Stimulated activated CD4-positive, alpha-beta T cell treated with anti-CD3 and anti-CD28 coated beads, Interleukin-12 subunit alpha, Interleukin-12 subunit beta, amount 100 ng/mL, for 24 hours (primary cell): Measurements from ENCODE around the gene SCAI.
"Not testable (repeated sequence)": the region's sequence is repeated elsewhere in the genome, so short reads cannot be mapped to it uniquely, and the experiment has no call there.

Experiments
- DNase-seq, 2 experiments: peaks; one replicate each; pipeline ENCODE4 v3.0.0-alpha.2; 2020; ENCODE audit warnings: low read depth in 2 of 2

The SCAI gene

DNA sequence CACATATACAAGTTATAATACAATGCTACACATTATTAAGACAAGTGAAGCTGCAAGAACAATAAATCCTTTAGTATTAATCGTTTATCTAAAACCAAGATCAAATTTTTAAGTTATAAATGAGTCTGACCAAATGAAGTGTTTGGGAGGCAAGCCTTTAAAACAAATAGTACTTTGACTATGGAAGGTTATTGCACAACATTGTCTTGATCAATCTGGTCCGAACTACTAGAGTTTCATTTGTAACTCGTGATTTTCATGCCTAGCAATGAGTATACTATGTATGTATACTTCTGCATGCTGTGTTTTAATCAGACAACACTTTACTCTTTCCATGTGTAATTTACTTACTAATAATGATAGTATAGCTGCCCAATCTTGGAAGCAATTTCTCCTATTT is 115.3 kb downstream of the SCAI start:
- DNase-seq = no peak

DNA sequence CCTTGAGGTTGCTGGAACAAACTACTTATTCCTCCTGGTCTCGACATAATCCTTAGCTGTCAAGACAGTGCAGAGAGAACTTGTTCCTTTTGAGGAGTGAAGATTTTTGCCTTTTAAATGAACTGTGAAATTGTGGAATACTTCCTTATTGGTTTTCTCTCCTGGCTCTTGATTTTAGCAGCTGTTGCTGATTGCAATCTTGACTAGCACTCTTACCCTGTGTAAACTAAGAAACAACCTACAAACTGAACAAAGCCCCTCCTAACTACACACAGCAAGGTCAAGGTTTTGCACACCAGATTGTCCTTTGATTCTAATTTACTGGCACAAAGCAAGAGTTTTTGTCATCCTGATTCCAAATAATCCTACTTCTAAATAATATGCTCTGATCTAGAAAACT is 118.4 kb downstream of the SCAI start:
- no peak for DNase-seq

DNA sequence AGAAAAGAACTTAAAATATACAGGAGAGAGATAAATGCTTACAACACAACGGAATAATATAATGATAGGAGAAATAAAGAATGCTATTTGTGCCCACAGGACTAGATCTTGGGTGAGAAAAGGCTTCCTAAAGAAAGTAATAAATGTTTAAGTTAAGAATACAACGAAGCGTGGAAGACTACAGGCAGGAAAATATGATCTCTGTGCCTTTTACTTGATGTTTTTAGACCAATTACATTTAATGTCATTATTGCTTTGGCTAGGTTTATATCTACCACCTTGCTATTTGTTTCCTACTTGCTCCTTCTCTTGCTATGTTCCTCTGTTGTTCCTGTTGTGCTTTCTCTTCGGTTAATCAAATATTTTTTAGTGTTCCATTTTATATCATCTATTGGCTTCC is 122.3 kb downstream of the SCAI start:
- no peak for DNase-seq

DNA sequence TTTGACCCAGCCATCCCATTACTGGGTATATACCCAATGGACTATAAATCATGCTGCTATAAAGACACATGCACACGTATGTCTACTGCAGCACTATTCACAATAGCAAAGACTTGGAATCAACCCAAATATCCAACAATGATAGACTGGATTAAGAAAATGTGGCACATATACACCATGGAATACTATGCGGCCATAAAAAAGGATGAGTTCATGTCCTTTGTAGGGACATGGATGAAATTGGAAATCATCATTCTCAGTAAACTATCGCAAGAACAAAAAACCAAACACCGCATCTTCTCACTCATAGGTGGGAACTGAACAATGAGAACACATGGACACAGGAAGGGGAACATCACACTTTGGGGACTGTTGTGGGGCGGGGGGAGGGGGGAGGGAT is 127.7 kb downstream of the SCAI start:
- not testable (repeated sequence) for DNase-seq

GRCh38 chr9:125012013-125012412 is 131.3 kb downstream of the SCAI start:
- DNase-seq = not testable (repeated sequence)

GRCh38 chr9:125008599-125008998 is 134.7 kb downstream of the SCAI start:
- no peak for DNase-seq

- DNase-seq = no peak
Observed at GRCh38 chr9:125003332-125003731, 140.0 kb downstream of the SCAI start.

DNA sequence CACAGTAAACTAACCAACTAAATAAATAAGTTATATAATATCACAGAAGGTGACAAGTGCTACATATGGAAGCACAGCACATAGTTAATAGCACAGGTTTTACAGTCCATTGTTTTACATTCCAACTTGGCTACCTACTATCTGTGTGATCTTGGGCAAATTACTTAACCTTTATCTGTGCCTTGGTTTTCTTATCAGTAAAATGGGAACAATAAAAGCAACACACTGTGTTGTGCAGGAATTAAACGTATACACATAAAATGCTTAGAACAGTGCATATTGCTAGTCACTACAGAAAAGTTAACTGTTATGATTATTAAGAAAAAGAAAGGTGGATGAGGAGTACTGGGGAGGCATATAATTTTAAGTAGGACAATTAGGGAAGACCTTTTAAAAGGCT is 159.6 kb downstream of the SCAI start:
- no peak for DNase-seq

DNA sequence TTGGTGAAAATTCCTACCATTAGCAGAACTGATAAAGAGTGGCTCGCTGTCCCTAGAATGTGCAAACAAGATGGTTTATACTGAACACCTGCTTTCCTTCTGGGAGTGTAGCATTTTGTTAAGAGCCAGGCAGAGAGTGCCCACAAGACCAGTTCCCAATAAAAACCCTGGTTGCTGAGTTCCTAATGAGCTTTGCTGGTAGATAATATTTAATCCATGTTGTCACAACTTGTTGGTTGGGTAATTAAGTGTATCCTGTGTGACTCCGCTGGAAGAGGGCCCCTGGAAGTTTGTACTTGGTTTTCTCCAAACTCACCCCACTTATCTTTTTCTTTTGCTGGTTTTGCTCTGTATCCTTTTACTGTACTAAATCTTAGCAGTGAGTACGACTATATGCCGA is 162.9 kb downstream of the SCAI start:
- no peak for DNase-seq

- DNase-seq = no peak
Observed at GRCh38 chr9:124975131-124975530, 168.2 kb downstream of the SCAI start.

GRCh38 chr9:124973807-124974206 is 169.5 kb downstream of the SCAI start:
- DNase-seq = no peak

DNA sequence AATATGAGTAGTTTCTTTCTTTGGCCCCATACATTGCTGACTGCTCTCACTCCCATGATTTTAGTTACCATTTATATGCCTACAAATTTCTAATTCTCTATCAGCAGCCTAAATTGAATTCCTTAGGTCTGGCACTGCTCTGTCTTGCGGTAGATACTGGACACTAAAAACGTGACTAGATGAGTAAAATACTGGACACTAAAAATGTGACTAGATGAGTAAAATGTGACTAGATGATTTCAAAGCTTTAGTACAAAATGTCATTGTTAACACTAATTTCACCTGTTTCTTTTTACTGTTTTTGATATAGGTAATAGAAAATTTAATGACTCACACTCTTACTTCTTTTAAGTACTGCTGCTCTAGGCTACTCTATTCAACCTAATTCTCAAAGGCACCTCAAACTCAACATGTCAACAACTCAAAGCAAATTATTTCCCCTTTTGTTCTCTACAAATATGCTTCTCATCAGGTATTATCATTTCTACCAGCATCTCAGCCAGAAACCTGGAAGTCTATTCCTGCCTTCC is 171.0 kb downstream of the SCAI start:
- DNase-seq = no peak

DNA sequence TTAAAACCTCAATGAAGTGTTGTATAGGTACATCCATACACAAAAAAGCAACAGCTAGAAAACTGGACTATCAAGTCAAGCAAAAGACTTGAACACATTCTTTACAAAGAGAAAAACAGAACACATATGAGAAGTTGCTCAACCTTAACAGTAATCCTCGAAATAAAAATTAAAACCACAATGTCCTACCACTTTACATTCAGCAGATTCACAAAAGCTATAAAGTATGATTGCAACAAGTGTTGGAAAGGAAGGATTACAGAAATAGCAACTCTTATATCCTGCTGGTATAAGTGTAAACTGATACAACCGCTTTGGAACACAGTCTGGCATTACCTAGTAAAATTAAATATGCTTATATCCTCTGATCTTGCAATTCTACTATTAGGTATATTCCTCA is 173.9 kb downstream of the SCAI start:
- no peak for DNase-seq

DNA sequence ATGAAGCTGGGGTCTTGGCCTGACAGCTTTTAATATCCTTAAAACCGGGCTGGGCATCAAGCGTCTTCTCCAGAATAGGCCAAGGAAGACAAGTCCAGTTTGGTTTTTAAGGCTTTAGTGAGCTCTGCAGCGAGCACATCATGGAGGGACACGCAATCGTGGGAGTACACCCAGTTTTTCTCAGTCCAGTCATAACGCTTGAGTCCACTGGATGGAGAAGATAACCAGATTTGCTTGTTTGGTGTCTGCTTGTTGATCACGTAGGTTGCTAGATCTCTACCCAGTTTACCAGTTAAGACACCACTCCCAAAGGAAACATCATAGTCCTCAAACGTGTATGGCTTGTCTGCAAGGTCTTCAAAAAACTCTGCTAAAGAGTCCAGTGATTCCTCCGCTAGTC is 175.1 kb downstream of the SCAI start:
- no peak for DNase-seq

GRCh38 chr9:124965775-124966568 is 177.4 kb downstream of the SCAI start:
- DNase-seq = not testable (repeated sequence)

DNA sequence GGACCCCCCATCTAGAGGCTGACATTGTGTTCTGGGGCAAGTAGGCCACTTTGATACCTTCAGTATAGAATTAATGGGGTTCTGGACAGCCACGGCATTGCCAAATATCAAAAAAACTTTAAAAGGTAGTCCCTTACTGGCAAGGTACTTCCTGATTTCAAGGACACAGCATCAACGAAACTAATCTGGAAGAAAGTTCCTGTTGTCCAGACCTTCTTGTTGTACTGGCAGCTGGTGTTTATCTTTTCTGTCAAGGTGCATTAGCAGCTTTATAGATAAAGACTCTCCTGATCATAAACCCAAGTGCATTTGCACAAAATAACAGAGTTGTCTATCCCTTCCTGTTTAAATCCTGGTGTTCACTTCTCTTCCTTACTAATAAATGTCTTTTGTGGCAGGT is 178.7 kb downstream of the SCAI start:
- DNase-seq = no peak

DNA sequence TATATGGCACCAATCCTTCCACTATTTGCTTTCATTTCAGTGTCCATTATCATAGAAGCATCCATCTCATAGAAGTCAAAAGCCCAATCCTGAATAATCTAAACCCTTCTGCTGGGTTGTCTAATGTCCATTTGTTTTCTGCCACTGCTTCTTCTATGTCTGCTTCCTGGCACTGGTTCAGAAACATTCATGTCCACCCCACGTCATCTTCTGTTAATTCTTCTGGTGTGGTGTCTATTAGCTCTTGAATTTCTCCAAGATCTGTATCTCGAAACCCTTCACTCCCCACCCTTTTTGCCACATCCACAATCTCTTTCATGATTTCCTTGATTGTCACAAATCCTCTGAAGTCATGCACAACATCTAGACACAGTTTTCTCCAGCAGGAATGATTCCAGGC is 179.3 kb downstream of the SCAI start:
- no peak for DNase-seq

DNA sequence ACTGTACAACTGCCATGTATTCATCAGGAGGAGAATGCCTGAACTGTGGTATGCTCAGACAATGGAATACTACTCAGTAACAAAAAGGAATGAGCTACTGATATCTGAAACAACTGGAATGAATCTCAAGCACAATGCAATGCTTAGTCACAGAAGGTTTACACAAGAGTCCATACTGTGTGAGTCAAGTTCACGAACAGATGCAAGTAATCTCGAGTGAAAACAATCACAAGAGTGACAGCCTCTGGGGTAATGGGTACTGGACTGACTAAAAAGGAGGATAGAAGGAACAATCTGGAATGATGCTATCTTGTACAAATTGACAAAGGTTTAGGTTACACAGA is 182.9 kb downstream of the SCAI start:
- no peak for DNase-seq

DNA sequence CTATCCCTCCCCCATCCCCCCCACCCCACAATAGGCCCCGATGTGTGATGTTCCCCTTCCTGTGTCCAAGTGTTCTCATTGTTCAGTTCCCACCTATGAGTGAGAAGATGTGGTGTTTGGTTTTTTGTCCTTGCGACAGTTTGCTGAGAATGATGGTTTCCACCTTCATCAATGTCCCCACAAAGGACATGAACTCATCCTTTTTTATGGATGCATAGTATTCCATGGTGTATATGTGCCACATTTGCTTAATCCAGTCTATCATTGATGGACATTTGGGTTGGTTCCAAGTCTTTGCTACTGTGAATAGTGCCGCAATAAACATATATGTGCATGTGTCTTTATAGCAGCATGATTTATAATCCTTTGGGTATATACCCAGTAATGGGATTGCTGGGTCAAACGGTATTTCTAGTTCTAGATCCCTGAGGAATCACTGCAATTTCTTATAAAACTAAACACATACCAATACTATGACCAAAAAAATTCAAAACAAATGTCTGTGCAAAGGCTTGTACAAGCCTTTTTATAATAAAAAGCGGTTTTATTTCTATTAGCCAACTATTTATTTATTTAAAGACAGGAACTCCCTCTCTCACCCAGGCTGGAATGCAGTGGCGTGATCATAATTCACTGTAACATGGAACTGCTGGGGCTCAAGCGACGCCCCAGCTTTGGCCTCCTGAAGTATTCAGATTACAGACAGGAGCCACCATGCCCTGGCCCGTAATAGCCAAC is 183.5 kb downstream of the SCAI start:
- not testable (repeated sequence) for DNase-seq

DNA sequence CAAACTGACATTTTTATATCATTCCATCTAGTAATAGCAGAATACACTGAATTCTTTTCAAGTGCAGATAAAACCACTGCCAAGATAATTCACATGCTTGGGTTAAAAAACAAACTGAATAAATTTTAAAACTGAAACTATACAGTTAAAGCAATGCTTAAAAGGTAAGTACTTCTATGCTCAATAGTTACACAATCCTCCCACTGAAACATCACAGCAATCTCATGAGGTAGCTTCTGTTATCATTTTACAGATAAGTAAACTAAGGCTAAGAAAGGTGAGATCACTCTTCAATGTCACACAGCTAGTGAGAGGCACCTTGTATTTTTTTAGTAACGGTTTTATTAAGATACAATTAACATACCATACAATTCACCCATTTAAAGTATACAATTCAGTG is 189.1 kb downstream of the SCAI start:
- no peak for DNase-seq

GRCh38 chr9:124950050-124950718 is 193.1 kb downstream of the SCAI start:
- no peak for DNase-seq

- DNase-seq = no peak
Observed at GRCh38 chr9:124949387-124949786, 193.9 kb downstream of the SCAI start.
